ENCODE data around the gene PKD1L1.

GRCh38 chr7:47956220-47956619, 8.0 kb upstream of the PKD1L1 start:
- TF ChIP-seq CTCF (optimal IDR thresholded peaks at IDR 0.05 in 1 of 3, IDR thresholded peaks at IDR 0.05 in 1 of 3, conservative IDR thresholded peaks at IDR 0.05 in 1 of 3; ENCODE audit: extremely low read depth in 1 of 3, insufficient read depth in 2 of 3, low read length in 3 of 3), result no peak
- no peak for TF ChIP-seq EZH2 (IDR thresholded peaks at IDR 0.05; ENCODE audit: low read length)
